NCI-H69 (cell line): ENCODE data around the gene TMEM145.

Source experiments
- DNase-seq: peaks from one replicate; lab custom pipeline; 2025; lab: John Stamatoyannopoulos, UW

The TMEM145 gene

GRCh38 chr19:42288881-42289555 is 24.1 kb upstream of the TMEM145 start:
- DNase-seq: no peak

GRCh38 chr19:42289556-42290041 is 23.5 kb upstream of the TMEM145 start:
- DNase-seq: no peak

GRCh38 chr19:42290136-42290522 is 23.0 kb upstream of the TMEM145 start:
- no peak for DNase-seq

GRCh38 chr19:42290523-42291434 is 22.3 kb upstream of the TMEM145 start:
- DNase-seq: no peak

- no peak for DNase-seq
Measured at GRCh38 chr19:42291435-42291810, 21.7 kb upstream of the TMEM145 start.

- no peak for DNase-seq
Measured at GRCh38 chr19:42292042-42292960, 20.8 kb upstream of the TMEM145 start.

GRCh38 chr19:42292963-42293362 is 20.1 kb upstream of the TMEM145 start:
- DNase-seq: no peak

- DNase-seq: no peak
Measured at GRCh38 chr19:42293540-42293939, 19.6 kb upstream of the TMEM145 start.

GRCh38 chr19:42293948-42294347 is 19.2 kb upstream of the TMEM145 start:
- no peak for DNase-seq

GRCh38 chr19:42294471-42295137 is 18.5 kb upstream of the TMEM145 start:
- DNase-seq: no peak

- DNase-seq: no peak
Measured at GRCh38 chr19:42295342-42295741, 17.8 kb upstream of the TMEM145 start.

- DNase-seq: peak; percentile 83
Measured at GRCh38 chr19:42295831-42296525, 17.1 kb upstream of the TMEM145 start.

- no peak for DNase-seq
Measured at GRCh38 chr19:42297039-42297438, 16.1 kb upstream of the TMEM145 start.

- DNase-seq: peak; percentile 71
Measured at GRCh38 chr19:42301646-42302203, 11.4 kb upstream of the TMEM145 start, which contains the start of gene PRR19. PRR19 (plus strand) TSS chr19:42302132; CDS start chr19:42309585, 7,453 bp downstream.

GRCh38 chr19:42303101-42303464 is 10.0 kb upstream of the TMEM145 start:
- DNase-seq: peak; percentile 72

- DNase-seq: no peak
Measured at GRCh38 chr19:42303876-42304275, 9.2 kb upstream of the TMEM145 start.

- no peak for DNase-seq
Measured at GRCh38 chr19:42306646-42307045, 6.5 kb upstream of the TMEM145 start.

- no peak for DNase-seq
Measured at GRCh38 chr19:42309686-42310085, 3.4 kb upstream of the TMEM145 start.

GRCh38 chr19:42311657-42312056 is 1.5 kb upstream of the TMEM145 start:
- DNase-seq: peak; percentile 45

- no peak for DNase-seq
Measured at GRCh38 chr19:42312370-42312769, 739 bp upstream of the TMEM145 start.
